Measurements from ENCODE around the gene DHDH.

DNA sequence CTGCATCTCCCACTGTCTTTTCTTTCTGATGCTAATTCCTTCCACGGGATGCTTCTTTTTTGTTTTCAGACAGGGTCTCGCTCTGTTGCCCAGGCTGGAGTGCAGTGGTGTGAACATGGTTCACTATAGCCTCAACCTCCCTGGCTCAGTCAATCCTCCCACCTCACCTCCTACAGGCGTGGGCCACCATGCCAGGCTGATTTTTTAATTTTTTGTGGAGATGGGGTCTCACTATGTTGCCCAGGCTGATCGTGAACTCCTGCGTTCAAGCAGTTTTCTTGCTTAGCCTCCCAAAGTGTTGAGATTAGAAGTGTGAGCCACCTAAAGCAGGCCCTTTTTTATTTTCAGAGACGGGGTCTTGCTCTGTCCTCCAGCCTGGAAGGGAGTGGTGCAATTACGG lies 54.8 kb downstream of the DHDH start:
- TF ChIP-seq, protein P1, sequence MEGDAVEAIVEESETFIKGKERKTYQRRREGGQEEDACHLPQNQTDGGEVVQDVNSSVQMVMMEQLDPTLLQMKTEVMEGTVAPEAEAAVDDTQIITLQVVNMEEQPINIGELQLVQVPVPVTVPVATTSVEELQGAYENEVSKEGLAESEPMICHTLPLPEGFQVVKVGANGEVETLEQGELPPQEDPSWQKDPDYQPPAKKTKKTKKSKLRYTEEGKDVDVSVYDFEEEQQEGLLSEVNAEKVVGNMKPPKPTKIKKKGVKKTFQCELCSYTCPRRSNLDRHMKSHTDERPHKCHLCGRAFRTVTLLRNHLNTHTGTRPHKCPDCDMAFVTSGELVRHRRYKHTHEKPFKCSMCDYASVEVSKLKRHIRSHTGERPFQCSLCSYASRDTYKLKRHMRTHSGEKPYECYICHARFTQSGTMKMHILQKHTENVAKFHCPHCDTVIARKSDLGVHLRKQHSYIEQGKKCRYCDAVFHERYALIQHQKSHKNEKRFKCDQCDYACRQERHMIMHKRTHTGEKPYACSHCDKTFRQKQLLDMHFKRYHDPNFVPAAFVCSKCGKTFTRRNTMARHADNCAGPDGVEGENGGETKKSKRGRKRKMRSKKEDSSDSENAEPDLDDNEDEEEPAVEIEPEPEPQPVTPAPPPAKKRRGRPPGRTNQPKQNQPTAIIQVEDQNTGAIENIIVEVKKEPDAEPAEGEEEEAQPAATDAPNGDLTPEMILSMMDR (IDR thresholded peaks at IDR 0.05) = no peak
- no peak for TF ChIP-seq POLR2A (IDR thresholded peaks at IDR 0.05)

Data from heart left ventricle (tissue), 13 donors.